Measurements from ENCODE around the gene CDH4.

DNA sequence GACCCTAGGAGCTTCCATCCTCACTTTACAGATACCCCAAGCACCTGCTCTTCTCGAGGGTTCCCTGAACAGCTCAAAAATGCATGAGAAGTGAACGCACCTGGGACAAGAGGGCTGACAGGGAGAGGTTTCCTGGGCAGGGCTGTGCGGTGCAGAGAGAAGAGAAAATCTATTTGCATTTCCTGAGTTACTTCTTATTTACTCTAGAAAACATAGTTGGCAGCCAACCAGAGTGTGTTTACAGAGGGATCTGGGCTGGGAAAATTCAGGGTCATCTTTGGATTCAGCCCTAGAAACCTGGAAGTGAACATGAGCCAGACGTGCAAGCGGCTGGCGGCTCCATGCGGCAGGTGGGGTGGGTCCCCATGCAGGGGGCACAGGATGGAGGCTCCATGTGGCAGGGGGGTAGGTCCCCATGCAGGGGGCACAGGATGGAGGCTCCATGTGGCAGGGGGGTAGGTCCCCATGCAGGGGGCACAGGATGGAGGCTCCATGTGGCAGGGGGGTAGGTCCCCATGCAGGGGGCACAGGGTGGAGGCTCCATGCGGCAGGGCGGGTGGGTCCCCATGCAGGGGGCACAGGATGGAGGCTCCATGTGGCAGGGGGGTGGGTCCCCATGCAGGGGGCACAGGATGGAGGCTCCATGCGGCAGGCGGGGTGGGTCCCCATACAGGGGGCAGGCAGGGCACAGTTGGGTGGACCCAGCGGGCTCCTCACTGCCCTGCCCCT, 471.6 kb downstream of the CDH4 start:
- TF ChIP-seq, protein P1, sequence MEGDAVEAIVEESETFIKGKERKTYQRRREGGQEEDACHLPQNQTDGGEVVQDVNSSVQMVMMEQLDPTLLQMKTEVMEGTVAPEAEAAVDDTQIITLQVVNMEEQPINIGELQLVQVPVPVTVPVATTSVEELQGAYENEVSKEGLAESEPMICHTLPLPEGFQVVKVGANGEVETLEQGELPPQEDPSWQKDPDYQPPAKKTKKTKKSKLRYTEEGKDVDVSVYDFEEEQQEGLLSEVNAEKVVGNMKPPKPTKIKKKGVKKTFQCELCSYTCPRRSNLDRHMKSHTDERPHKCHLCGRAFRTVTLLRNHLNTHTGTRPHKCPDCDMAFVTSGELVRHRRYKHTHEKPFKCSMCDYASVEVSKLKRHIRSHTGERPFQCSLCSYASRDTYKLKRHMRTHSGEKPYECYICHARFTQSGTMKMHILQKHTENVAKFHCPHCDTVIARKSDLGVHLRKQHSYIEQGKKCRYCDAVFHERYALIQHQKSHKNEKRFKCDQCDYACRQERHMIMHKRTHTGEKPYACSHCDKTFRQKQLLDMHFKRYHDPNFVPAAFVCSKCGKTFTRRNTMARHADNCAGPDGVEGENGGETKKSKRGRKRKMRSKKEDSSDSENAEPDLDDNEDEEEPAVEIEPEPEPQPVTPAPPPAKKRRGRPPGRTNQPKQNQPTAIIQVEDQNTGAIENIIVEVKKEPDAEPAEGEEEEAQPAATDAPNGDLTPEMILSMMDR (IDR thresholded peaks at IDR 0.05) = no peak
- TF ChIP-seq POLR2A (IDR thresholded peaks at IDR 0.05) = no peak
- no peak for TF ChIP-seq POLR2AphosphoS5 (IDR thresholded peaks at IDR 0.05)

Data from upper lobe of left lung (tissue), 4 donors.